T-cell (primary cell): ENCODE data around the gene GEN1. TPM values are rescaled to one million over a fixed set of nuclear protein-coding genes. Genes with fewer than 3 reads are reported as not detected.

Experiments used
- total RNA-seq, 35 experiments: library from RNA in 6 of 35; stranded (reverse) in 6 of 35; fragments of 120-200 nt in 1 of 35; gene quantifications; one replicate each; pipeline versions ENCODE4 v1.2.1 to v1.2.4 and lab custom pipeline; 2013 to 2026

GEN1 gene
- total RNA-seq, 5 donors from 2014 or later (not counting 1 experiment from before 2014, with no cell fraction given) = 7.6 to 9.2 (median 7.7) TPM

Other genes with a start within 250 kb of the GEN1 start
- gene RAD51AP2, start 235.7 kb upstream of the GEN1 start, total RNA-seq = not detected
- gene VSNL1, start 213.4 kb upstream of the GEN1 start, total RNA-seq = under 1 TPM in 1 of 5 donors, not detected in 4; 0.22 TPM
- gene SMC6, start 328 bp upstream of the GEN1 start, total RNA-seq = 10 to 100 TPM; 14.1 to 22.8 (median 18.1) TPM
- not detected for gene MSGN1, start 62.3 kb downstream of the GEN1 start, total RNA-seq
- gene KCNS3, start 124.5 kb downstream of the GEN1 start, total RNA-seq = under 1 TPM in 1 of 5 donors, not detected in 4; 0.22 TPM